Heart right ventricle (tissue), 16 donors: Measurements from ENCODE around the gene ECEL1. TPM values are rescaled to one million over a fixed set of nuclear protein-coding genes. Genes with fewer than 3 reads are reported as not detected.

ENCODE experiments used
- ATAC-seq, 8 donors: fragments of 200-7000 bp; cut with Tn5 transposase; one replicate each; pipeline ENCODE4 v1.9.1; 2020; ENCODE audit warnings: mild to moderate bottlenecking in 8 of 8, moderate library complexity in 8 of 8, moderate number of reproducible peaks in 1 of 8
- DNase-seq, 2 donors: peaks; one replicate each; pipeline ENCODE4 v3.0.0-alpha.2; 2020
- H3K27ac ChIP-seq, 10 donors: fragments of 200-600 bp; sonication (generic) in 2 of 10; one replicate each; pipeline versions ENCODE4 v1.5.0 to v1.8.0; 2020 to 2022; ENCODE audit warnings: mild to moderate bottlenecking in 3 of 10
- H3K27me3 ChIP-seq, 7 donors: fragments of 200-600 bp; one replicate each; pipeline ENCODE4 v1.8.0; 2021 to 2022; ENCODE audit warnings: mild to moderate bottlenecking in 2 of 7
- H3K36me3 ChIP-seq, 9 donors: fragments of 200-600 bp; sonication (generic) in 1 of 9; one replicate each; pipeline versions ENCODE4 v1.5.0 to v1.8.0; 2020 to 2022; ENCODE audit warnings: mild to moderate bottlenecking in 2 of 9
- H3K4me1 ChIP-seq, 9 donors: fragments of 200-600 bp; sonication (generic) in 1 of 9; one replicate each; pipeline versions ENCODE4 v1.5.0 to v1.8.0; 2020 to 2022; ENCODE audit warnings: mild to moderate bottlenecking in 4 of 9
- H3K4me3 ChIP-seq, 10 donors: fragments of 200-600 bp; sonication (generic) in 2 of 10; one replicate each; pipeline versions ENCODE4 v1.5.0 to v1.8.0; 2020 to 2022; ENCODE audit warnings: mild to moderate bottlenecking in 7 of 10, moderate library complexity in 2 of 10
- H3K9me3 ChIP-seq, 11 donors: fragments of 200-600 bp in 10 of 11; sonication (generic) in 2 of 11; one replicate each; pipeline versions ENCODE4 v1.5.0 to v1.8.0; 2013 to 2022; ENCODE audit warnings: mild to moderate bottlenecking in 2 of 11, control low read depth in 1 of 11, moderate library complexity in 1 of 11
- WGBS, 2 donors: extraction: QIAGEN DNeasy Blood & Tissue Kit; methylation state at CpG; one replicate each; pipeline ENCODE4 v1.1.7; 2013; ENCODE audit warnings: inconsistent platforms in 1 of 2; 5-methylcytosine and 5-hydroxymethylcytosine counted together
- intact Hi-C, 10 donors: fragments of 100-400 bp; cut with DNase I; formaldehyde crosslinking; loops; one replicate each; pipeline versions ENCODE4 v1.11.1 to v1.14.2; 2022
- polyA plus RNA-seq, 2 donors: library from polyadenylated mRNA; stranded (reverse); fragments of 200-250 nt; gene quantifications; one replicate each; pipeline ENCODE4 v1.2.3, GENCODE V29; 2013
- total RNA-seq, 10 donors: library from RNA; stranded (reverse); fragmentation: NEBNext Ultra II Directional in 3 of 10; extraction: Animal tissue kit (Norgen Biotek cat#: 25700) in 3 of 10; gene quantifications; one replicate each; pipeline versions ENCODE4 v1.2.1 to v1.2.4, GENCODE V29; 2021 to 2023
- TF ChIP-seq, protein P1 (sequence below), 9 donors: fragments of 200-600 bp; sonication (generic) in 2 of 9; IDR thresholded peaks; one replicate each; pipeline versions ENCODE4 v1.5.0 to v1.8.0; 2021 to 2022; ENCODE audit warnings: antibody characterized with exemption in 9 of 9, mild to moderate bottlenecking in 5 of 9, moderate library complexity in 1 of 9
- donor health status: Arrhythmogenic right ventricular cardiomyopathy.
- donor health status: ischemic (EF 13 %, LVEDD 7.1; RV severe dilation, severe dysfunction).
- donor health status: healthy with polysubstance abuse.
- donor health status: DM: no; HTN: yes; CAD: no.
- donor health status: DM: no; HTN: no; CAD: no.
- donor health status: ischemic (EF 25% LVEDD 6.9; RV normal size, moderate dysfunction).
- donor health status: ischemic (EF 25% LVEDD 5.7; RV mildly dilated, moderate dysfunction).
- donor health status: healthy.
- donor health status: DM: yes; HTN: yes; CAD: no.
- donor health status: Ischemic cardiomyopathy.
- donor health status: ischemic (EF 35%, LVEDD 5.7; RV mildly dilated, moderate dysfunction).
- donor health status: nonischemic (EF 11% LVEDD 7.7; RV severe dilation, severe dysfunction).
- donor health status: DM: yes; HTN: yes; CAD: no.
- donor health status: PGD.
- donor health status: ischemic (EF 29% LVEDD 5.4; RV normal size, mild dysfunction).
- donor health status: nonischemic (EF 23%, LVEDD 6.1; RV moderate dilation, normal function).

The ECEL1 gene
- total and polyA plus RNA-seq, 12 donors: 0.23 to 1.5 (median 0.39) TPM; not detected in 8

DNA sequence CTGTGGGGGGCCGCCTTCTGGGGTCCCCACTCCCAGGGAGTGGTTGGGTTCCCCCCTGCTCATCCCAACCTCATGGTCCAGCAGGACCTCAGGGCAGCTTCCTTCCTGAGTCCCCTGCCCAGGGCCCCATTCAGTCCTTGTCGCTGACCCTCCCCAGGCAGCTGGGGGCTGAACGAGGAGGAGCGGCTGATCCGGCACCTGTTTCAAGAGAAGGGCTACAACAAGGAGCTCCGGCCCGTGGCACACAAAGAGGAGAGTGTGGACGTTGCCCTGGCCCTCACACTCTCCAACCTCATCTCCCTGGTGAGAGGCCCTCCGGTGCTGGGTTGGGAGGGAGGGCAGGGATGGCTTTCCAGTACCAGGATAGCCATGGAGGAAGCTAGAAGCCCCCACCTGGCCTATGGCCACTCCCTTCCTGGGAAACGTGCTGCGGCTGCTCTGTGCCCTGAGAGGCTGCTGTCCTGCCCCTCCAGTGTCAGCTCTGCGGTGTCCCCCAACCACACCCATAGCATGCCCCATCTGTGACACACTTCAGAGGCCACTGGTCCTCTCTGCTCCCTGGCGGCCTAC is 38.8 kb upstream of the ECEL1 start:
- intact Hi-C loops: loop anchor here in 6 of 10 donors (10.0 kb wide), 2 partner anchors 82 to 622 kb away; no protein-coding TSS in a partner anchor
- no peak for DNase-seq
- no peak overlapping the region for H3K4me3 ChIP-seq
- H3K27ac ChIP-seq: no peak overlapping the region
- WGBS, 2 donors: 64 to 71% methylated on average over 13 of the region's 13 CpGs
- peaks cover 5 to 39% (median 31%) of the 10 kb centered on the region in 9 donors for H3K4me1 ChIP-seq
- H3K9me3 ChIP-seq: no peaks in the 10 kb centered on the region
- TF ChIP-seq, protein P1, sequence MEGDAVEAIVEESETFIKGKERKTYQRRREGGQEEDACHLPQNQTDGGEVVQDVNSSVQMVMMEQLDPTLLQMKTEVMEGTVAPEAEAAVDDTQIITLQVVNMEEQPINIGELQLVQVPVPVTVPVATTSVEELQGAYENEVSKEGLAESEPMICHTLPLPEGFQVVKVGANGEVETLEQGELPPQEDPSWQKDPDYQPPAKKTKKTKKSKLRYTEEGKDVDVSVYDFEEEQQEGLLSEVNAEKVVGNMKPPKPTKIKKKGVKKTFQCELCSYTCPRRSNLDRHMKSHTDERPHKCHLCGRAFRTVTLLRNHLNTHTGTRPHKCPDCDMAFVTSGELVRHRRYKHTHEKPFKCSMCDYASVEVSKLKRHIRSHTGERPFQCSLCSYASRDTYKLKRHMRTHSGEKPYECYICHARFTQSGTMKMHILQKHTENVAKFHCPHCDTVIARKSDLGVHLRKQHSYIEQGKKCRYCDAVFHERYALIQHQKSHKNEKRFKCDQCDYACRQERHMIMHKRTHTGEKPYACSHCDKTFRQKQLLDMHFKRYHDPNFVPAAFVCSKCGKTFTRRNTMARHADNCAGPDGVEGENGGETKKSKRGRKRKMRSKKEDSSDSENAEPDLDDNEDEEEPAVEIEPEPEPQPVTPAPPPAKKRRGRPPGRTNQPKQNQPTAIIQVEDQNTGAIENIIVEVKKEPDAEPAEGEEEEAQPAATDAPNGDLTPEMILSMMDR (IDR thresholded peaks at IDR 0.05): no peak
- ATAC-seq: no peak
- no peaks in the 10 kb centered on the region for H3K36me3 ChIP-seq
- H3K27me3 ChIP-seq: peaks cover 20 to 55% (median 47%) of the 10 kb centered on the region in 7 donors

- Histone ChIP-seq H3K27ac (no peak within 1 kb of the TSS), H3K9me3 (no peaks in the 10 kb centered on the region), H3K27me3 (peaks cover 20 to 60% (median 53%) of the 10 kb centered on the region in 7 donors), H3K4me3 (no peak within 1 kb of the TSS), H3K4me1 (peaks cover 5 to 39% (median 31%) of the 10 kb centered on the region in 9 donors), H3K36me3 (no peaks in the 10 kb centered on the region)
- intact Hi-C loops: loop anchor here in 6 of 10 donors (10.0 kb wide), 2 partner anchors 81 to 621 kb away; no protein-coding TSS in a partner anchor
- peak; percentile 34 to 68 (median 48) for ATAC-seq
- TF ChIP-seq, protein P1 (IDR thresholded peaks at IDR 0.05): no peak
- peak; percentile 20 to 50 for DNase-seq
- WGBS, 2 donors: 16 to 19% methylated on average over 18 of the region's 18 CpGs
Observed at GRCh38 chr2:232525791-232526371, 38.2 kb upstream of the ECEL1 start, which contains the start of gene CHRND. Gene CHRND, plus strand, starts transcription at chr2:232526160. Its CDS starts 56 bp downstream, at chr2:232526216.

DNA sequence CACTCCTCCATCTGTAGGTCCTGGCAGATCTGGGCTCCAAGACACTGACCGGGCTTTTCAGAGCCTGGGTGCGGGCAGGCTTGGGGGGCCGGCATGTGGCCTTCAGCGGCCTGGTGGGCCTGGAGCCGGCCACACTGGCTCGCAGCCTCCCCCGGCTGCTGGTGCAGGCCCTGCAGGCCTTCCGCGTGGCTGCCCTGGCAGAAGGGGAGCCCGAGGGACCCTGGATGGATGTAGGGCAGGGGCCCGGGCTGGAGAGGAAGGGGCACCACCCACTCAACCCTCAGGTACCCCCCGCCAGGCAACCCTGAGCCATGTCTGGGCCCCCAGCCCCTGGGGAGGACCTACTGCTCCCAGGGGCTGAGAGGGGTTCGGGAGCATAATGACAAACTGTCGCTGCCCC is 37.6 kb upstream of the ECEL1 start:
- ATAC-seq (no peak), DNase-seq (no peak)
- Histone ChIP-seq H3K9me3 (no peaks in the 10 kb centered on the region), H3K4me1 (peaks cover 5 to 39% (median 31%) of the 10 kb centered on the region in 9 donors), H3K4me3 (no peak overlapping the region), H3K27ac (no peak overlapping the region), H3K36me3 (no peaks in the 10 kb centered on the region), H3K27me3 (peaks cover 20 to 67% (median 60%) of the 10 kb centered on the region in 7 donors)
- 75 to 84% methylated on average over 8 to 14 of the region's 14 CpGs for WGBS, 2 donors
- intact Hi-C loops: loop anchor here in 6 of 10 donors (10.0 kb wide), 2 partner anchors 80 to 620 kb away; no protein-coding TSS in a partner anchor
- TF ChIP-seq, protein P1 (IDR thresholded peaks at IDR 0.05): no peak

GRCh38 chr2:232524771-232525170 is 37.1 kb upstream of the ECEL1 start:
- Histone ChIP-seq H3K27ac (no peak overlapping the region), H3K4me1 (peaks cover 5 to 39% (median 31%) of the 10 kb centered on the region in 9 donors), H3K36me3 (no peaks in the 10 kb centered on the region), H3K27me3 (peaks cover 20 to 72% (median 64%) of the 10 kb centered on the region in 7 donors), H3K9me3 (no peaks in the 10 kb centered on the region), H3K4me3 (no peak overlapping the region)
- intact Hi-C loops: loop anchor here (5.0 to 10.0 kb wide), 6 partner anchors 77 to 620 kb away; no protein-coding TSS in a partner anchor
- no peak for DNase-seq
- no peak for ATAC-seq
- WGBS, 2 donors: 70 to 75% methylated on average over 5 to 6 of the region's 6 CpGs
- TF ChIP-seq, protein P1 (IDR thresholded peaks at IDR 0.05): no peak
